HG03432 (cell line): Measurements from ENCODE around the gene CCT3.

Experiments used
- ATAC-seq: cut with Tn5 transposase; IDR thresholded peaks from one replicate; pipeline ENCODE4 v1.9.1; 2021; ENCODE audit warnings: mild to moderate bottlenecking, moderate library complexity; ENCODE audit not compliant: unreplicated experiment

The CCT3 gene

GRCh38 chr1:156282479-156283222 lies 55.4 kb downstream of the CCT3 start, which contains the start of gene SMG5:
Gene SMG5, minus strand, starts transcription at chr1:156282825. Its CDS starts 145 bp downstream, at chr1:156282680.
- peak; percentile 79 for ATAC-seq

DNA sequence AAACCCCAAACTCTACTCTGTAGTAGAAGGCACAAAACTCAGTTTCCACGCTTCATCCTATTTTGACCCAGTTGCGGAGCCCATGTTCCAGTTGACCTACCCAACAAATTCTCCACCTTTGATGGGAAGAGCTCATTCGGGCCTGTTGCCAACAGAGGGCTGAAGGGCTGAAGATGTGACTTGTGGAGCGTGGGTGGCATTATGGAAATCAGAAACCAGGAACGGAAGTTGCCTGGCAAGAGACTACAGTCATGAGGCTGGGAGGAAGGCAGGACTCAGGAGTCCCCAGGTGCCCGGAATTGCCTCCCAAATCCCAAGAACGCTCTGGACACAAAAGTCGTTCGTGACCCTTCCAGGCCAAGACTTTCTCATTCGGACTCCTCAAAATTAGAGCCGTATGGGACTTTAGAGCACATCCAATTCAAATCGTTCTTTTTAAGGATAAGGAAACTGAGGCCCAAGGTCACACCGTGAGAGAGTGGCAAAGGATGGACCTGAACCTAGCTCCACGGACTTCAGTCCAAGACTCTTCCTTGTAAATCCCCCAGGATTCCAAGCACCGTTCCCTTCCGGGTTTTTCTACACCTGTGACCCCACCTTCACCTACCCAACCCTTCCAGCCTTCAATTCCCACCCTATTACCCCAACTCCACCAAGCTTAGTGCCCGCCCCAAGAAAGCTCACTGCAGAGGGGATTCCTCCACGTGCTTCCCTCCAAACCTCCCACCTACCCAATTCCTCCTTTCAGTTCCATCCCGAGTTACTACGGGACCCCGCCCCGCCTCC lies 56.2 kb downstream of the CCT3 start:
- ATAC-seq = peak; percentile 19

DNA sequence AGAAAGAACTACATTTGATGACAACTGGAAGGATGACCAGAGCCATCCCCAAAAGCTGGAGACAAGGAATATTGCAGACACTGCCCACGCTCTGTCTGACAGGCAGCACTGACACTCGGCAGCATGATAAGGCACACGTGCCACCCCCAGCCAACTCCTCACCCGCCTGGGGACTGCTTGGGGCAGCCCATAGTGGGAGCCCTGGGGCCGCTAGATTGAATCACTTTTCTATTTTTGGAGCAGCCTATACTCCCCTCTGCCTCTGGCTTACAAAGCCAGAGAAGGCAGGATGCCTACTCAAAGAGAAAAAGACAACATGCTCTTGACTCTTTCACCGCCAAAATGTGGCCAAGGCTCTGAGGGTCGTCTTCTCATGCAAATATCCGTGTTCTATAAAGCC lies 56.8 kb downstream of the CCT3 start:
- ATAC-seq = peak; percentile 42

DNA sequence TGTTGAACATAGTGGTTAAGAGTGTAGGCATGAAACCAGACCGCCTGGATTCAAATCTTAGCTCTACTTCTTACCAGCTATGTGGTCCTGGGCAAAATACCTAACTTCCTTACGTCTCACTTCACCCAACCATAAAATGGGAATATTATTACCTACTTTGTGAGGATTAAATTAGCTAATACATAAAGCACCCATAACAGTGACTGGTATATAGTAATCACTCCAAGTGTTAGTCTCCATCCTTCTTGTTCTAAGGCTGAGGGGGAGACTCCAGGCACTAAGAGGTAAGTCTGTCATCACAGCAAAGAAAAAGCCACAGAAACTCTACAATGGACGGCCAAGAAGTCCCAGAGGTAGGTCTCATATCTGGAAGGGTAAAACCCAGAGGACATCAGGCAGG lies 58.3 kb downstream of the CCT3 start:
- no peak for ATAC-seq

DNA sequence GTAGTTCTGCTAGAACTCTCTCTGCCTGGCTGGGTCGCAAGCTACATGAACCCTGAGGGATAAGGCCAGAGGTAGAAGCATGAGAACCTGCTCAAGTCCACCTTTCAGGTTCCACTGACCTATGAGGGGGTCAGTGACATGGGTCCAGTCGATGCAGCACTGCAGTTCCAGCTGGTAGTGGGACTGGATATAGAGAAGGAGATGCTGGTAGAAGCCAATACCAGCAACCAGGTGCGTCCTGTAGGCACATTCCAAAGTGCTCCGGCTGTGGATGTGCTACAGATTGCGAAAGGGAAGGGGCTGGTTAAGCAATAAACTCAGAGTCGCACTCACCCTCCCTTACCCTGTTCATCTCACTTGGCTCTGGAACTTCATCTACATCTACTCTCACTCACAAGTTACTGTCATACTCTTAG lies 61.1 kb downstream of the CCT3 start:
- ATAC-seq = no peak

GRCh38 chr1:156276532-156276931 lies 61.6 kb downstream of the CCT3 start:
- ATAC-seq = no peak

GRCh38 chr1:156270314-156270713 lies 67.8 kb downstream of the CCT3 start:
- ATAC-seq = no peak

DNA sequence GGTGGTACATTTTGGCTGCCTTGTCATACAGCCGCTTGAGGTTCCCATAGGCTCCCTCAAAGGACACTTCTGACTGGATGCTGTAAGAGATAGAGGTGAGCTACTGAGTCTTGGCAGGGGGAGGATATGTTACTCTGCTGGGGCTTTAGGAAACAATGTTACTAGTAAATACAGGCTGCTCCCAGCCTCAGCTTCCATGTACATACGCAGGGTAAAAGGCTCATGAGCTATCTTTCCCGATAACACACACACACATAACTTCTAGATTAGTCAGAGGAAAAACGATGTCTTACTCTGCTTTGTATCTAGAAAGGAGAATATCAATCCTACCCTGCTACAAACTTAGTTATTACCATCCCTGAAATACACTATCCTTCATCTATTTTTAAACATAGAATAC lies 69.8 kb downstream of the CCT3 start:
- no peak for ATAC-seq

DNA sequence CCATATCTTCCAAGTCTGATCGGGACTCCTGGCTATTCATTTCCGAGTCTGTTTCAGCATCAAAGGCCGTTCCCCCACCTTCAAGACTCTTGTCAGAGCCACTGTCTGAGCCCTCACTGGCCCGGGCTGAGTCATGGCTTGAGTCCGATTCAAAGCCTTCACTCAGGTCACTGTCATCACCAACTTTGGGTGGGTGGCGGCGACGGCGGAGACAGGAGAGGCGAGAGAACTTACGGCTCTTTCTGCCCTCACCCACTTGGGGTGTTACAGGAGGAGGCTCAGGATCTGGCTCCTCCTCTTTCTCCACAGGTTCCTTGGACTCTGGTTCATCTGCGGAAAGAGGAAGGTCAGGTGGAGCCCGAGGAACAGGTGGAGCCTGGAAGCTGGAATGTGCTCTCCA lies 72.0 kb downstream of the CCT3 start:
- no peak for ATAC-seq

GRCh38 chr1:156263288-156263655 lies 74.8 kb downstream of the CCT3 start:
- no peak for ATAC-seq

GRCh38 chr1:156262461-156263287 lies 75.4 kb downstream of the CCT3 start:
- ATAC-seq = no peak

- ATAC-seq = no peak
Measured at GRCh38 chr1:156260896-156261295, 77.2 kb downstream of the CCT3 start.

- no peak for ATAC-seq
Measured at GRCh38 chr1:156259805-156260204, 78.3 kb downstream of the CCT3 start.
